GM12864 (cell line): ENCODE results near the gene ADAMTS10.
A peak's percentile ranks its signal among the peaks of the same experiment; 100 is the strongest.
"Not testable (repeated sequence)": the region's sequence is repeated elsewhere in the genome, so short reads cannot be mapped to it uniquely, and the experiment has no call there.

ENCODE experiments used
- DNase-seq: peaks from one replicate; pipeline ENCODE4 v3.0.0-alpha.2; 2011; ENCODE audit warnings: low read depth
- H3K4me3 ChIP-seq: 2 replicates; pipeline ENCODE4 v1.5.1; 2011; ENCODE audit warnings: mild to moderate bottlenecking, low read depth, low read length, control low read depth
- CTCF ChIP-seq: IDR thresholded peaks from 2 replicates; pipeline ENCODE4 v1.5.1; 2011; ENCODE audit warnings: low read depth, mild to moderate bottlenecking, moderate library complexity, low read length, control low read depth, inconsistent platforms; ENCODE audit errors: missing control alignments

The ADAMTS10 gene

GRCh38 chr19:8580710-8581281 lies 29.7 kb downstream of the ADAMTS10 start:
- no peak for DNase-seq
- H3K4me3 ChIP-seq: no peak overlapping the region
- TF ChIP-seq CTCF: peak; percentile 99

GRCh38 chr19:8578642-8579265 lies 31.8 kb downstream of the ADAMTS10 start:
- TF ChIP-seq CTCF: peak; percentile 86
- H3K4me3 ChIP-seq: no peak overlapping the region
- DNase-seq: no peak

- no peak for TF ChIP-seq CTCF
- DNase-seq: no peak
- no peak overlapping the region for H3K4me3 ChIP-seq
These were observed 32.8 kb downstream of the ADAMTS10 start for GRCh38 chr19:8577741-8578140.

- no peak for DNase-seq
- TF ChIP-seq CTCF: no peak
- H3K4me3 ChIP-seq: peak within 1 kb of the TSS; percentile 59
These were observed 33.3 kb downstream of the ADAMTS10 start, which contains the start of gene MYO1F for GRCh38 chr19:8577247-8577646. Gene MYO1F, minus strand, starts transcription at chr19:8577442. Its CDS starts 133 bp downstream, at chr19:8577309.

GRCh38 chr19:8576273-8576993 lies 34.1 kb downstream of the ADAMTS10 start:
- no peak for DNase-seq
- peak overlapping the region; percentile 59 for H3K4me3 ChIP-seq
- no peak for TF ChIP-seq CTCF

GRCh38 chr19:8575467-8575997 lies 35.0 kb downstream of the ADAMTS10 start:
- DNase-seq: no peak
- H3K4me3 ChIP-seq: no peak overlapping the region; the same call in 1 of the 2 replicates
- no peak for TF ChIP-seq CTCF

GRCh38 chr19:8574619-8574922 lies 35.9 kb downstream of the ADAMTS10 start:
- not testable (repeated sequence) for DNase-seq, H3K4me3 ChIP-seq
